GM03348 (cell line): Measurements from ENCODE around the gene CNKSR1.
"Not testable (repeated sequence)": the region's sequence is repeated elsewhere in the genome, so short reads cannot be mapped to it uniquely, and the experiment has no call there.

ENCODE experiments used
- DNase-seq: peaks from one replicate; pipeline ENCODE4 v3.0.0; 2012; ENCODE audit warnings: low spot score

The CNKSR1 gene

DNA sequence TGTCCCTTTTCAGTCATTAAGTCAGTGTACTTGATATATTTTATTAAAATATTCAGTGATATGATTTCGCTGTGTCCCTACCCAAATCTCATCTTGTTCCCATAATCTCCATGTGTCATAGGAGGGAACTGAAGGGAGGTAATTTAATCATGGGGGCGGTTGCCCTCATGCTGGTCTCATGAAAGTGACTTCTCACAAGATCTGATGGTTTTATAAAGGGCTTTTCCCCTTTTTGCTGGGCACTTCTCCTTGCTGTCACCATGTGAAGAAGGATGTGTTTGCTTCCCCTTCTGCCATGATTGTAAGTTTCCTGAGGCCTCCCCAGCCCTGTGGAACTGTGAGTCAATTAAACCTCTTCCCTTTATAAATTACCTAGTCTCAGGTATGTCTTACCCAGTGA is 53.4 kb downstream of the CNKSR1 start:
- DNase-seq = not testable (repeated sequence)

DNA sequence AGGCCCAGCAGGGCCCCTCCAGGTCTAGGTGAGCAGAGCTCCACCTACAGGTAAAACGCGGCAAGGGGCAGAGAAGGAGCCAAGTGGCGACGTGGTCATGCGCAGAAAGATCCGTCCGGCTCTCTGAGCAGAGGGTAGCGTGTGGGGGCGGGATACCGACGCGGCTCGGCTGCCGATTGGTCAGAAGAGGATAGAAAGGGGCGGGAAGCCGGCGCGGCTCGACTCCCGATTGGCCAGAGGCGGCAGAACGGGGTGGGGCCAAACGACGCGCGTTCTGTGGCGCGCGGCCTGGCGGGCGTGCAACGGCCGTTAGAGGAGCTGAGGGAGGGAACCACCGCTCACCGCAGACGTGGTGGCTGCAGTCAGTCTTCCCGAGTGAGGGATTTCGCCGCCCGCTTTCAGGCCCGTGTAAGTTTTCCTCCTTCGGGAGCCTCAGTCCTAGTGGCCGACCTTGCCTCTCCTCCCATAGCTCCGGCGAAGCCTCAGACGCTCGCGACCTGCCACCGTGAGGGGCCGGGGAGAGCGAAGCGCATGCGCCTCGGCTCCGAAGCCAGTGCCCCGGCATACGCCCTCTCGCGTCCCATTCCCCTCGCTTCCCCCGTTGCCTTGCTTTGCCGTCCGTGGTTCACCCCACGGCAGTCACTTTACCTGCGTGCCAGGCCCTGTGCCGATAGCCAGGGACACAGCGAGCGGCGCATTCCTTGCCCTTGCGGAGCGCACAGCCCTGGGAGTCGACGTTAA is 56.8 kb downstream of the CNKSR1 start, which contains the start of gene CEP85:
Gene CEP85 (plus strand): TSS at position 298 of the 741 bp plus-strand sequence. CDS start 5,584 bp downstream, outside the sequence.
- peak; percentile 100 for DNase-seq

DNA sequence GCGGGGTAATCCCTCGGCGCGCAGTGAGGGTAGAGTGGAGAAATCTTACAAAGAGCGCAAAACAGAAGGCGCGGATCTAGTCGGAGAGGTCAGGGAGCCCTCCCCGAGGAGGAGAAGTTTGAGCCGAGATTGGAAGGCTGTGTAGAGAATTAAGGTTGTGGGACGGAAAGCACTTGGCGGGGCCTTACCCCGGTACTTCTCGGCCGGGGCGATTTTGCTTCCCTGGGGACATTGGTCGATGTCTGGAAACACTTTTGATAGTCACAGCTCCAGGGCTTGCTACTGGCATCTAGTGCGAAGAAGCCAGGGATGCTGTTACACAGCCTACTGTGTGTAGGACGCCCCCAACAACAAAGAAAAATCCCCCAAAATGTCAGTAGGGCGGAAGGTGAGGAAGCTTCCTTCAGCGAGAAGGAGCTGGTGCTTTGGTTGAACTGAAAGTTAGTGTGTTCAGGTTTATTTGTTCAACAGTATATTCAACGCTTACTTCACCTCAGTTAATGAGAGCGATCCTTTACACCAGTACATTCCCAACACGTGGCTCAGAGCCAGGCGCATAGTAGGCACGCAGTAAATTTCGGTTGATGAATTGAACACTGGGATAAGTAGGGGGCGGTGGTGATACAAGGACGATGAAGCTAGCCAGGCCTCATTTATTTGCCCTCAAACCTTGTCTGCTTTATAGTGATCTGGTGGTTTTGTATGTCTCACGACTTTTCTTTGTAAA is 57.5 kb downstream of the CNKSR1 start:
- DNase-seq = peak; percentile 34

DNA sequence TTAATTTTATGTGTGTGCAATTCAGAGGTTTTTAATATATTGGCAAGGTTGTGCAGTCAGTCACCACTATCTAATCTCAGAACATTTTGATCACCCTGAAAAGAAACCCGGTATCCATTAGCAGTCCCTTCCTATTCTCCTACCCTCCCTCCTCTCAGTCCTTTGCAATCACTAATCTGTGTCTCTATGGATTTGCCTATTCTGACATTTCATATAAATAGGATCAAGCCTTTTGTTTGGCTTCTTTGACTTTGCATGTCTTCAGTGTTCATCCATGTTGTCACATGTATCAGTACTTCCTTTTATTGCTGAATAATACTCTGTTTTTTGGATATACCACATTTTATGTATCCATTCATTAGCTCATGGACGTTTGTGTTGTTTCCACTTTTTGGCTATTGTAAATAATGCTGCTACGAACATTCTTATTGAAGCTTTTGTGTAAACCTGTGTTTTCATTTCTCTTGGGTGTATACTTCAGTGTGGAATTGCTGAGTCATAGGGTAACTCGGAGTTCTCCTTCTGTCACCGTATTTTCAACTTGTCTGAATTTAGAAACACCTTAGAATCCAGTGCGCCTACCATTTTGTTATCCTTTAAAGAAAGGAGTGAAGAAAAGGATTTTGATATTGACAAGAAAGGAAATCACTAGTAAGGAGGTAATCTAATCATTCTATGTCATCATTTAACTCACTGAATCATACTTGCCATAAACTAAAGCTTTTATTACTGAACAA is 60.1 kb downstream of the CNKSR1 start:
- DNase-seq = no peak
